ENCODE results near the gene C4A.

- TF ChIP-seq POLR2A (IDR thresholded peaks at IDR 0.05), result no peak
- no peak for TF ChIP-seq CTCF (IDR thresholded peaks at IDR 0.05)
Measured at GRCh38 chr6:31946370-31946885, 35.4 kb upstream of the C4A start.

Measured in gastroesophageal sphincter (tissue), 3 donors.